H1 (cell line): ENCODE data around the gene AFTPH. TPM values are rescaled to one million over a fixed set of nuclear protein-coding genes. Genes with fewer than 3 reads are reported as not detected.
A peak's percentile ranks its signal among the peaks of the same experiment; 100 is the strongest.

Experiments used
- CTCF ChIA-PET: fragments of 300-600 bp; sonication (Branson Sonifier 250); formaldehyde crosslinking; loops from one replicate; lab custom pipeline; 2021; ENCODE audit not compliant: partially characterized antibody; lab: Charles Lee
- POLR2A ChIA-PET: fragments of 300-600 bp; sonication (Branson Sonifier 250); formaldehyde crosslinking; loops from one replicate; lab custom pipeline; 2021; ENCODE audit warnings: inconsistent platforms; ENCODE audit not compliant: partially characterized antibody; lab: Charles Lee
- DNase-seq, 2 experiments: peaks; one replicate each; pipeline versions ENCODE4 v3.0.0 to v3.0.0-alpha.2; 2010 to 2022; ENCODE audit warnings: low spot score in 2 of 2, low read depth in 1 of 2, mixed read lengths in 1 of 2
- FAIRE-seq: peaks from 2 replicates; lab custom pipeline; 2011; peaks lifted over from hg19 to GRCh38; lab: Jason Lieb, UNC
- H2AFZ ChIP-seq: 2 replicates; pipeline ENCODE4 v1.8.1; 2012; ENCODE audit warnings: low read length, inconsistent platforms
- H2AK5ac ChIP-seq: 2 replicates; pipeline ENCODE4 v1.6.1; 2013; ENCODE audit warnings: low read depth, low read length
- H2BK120ac ChIP-seq: replicated peaks from 2 replicates; pipeline ENCODE3; 2013; ENCODE audit warnings: low read depth, low read length, inconsistent platforms
- H2BK12ac ChIP-seq: 2 replicates; pipeline ENCODE4 v1.6.1; 2013; ENCODE audit warnings: low read depth, low read length
- H2BK15ac ChIP-seq: 2 replicates; pipeline ENCODE4 v1.6.1; 2013; ENCODE audit warnings: low read length
- H2BK20ac ChIP-seq: 2 replicates; pipeline ENCODE4 v1.6.1; 2013; ENCODE audit warnings: low read length
- H2BK5ac ChIP-seq: 2 replicates; pipeline ENCODE4 v1.6.1; 2013; ENCODE audit warnings: low read depth, low read length
- H3K14ac ChIP-seq: 2 replicates; pipeline ENCODE4 v1.6.1; 2013; ENCODE audit warnings: inconsistent platforms; ENCODE audit not compliant: insufficient read length
- H3K18ac ChIP-seq: 2 replicates; pipeline ENCODE4 v1.6.1; 2013; ENCODE audit warnings: low read length; ENCODE audit errors: extremely low read depth
- H3K23ac ChIP-seq: 2 replicates; pipeline ENCODE4 v1.6.1; 2013; ENCODE audit warnings: inconsistent platforms; ENCODE audit not compliant: insufficient read length
- H3K23me2 ChIP-seq: 2 replicates; pipeline ENCODE4 v1.6.1; 2013; ENCODE audit warnings: low read depth, low read length
- H3K27ac ChIP-seq: 2 replicates; pipeline ENCODE4 v1.6.1; 2011; ENCODE audit warnings: low read depth, low read length, inconsistent platforms
- H3K27me3 ChIP-seq, 4 experiments: replicated peaks in 1 of 4; 1 replicate in 1 of 4; 2 replicates in 3 of 4; pipeline versions ENCODE4 v1.6.1 to v1.8.1; 2011 to 2013; ENCODE audit warnings: low read length in 3 of 4, mild to moderate bottlenecking in 3 of 4, inconsistent platforms in 2 of 4, mixed read lengths in 2 of 4, moderate library complexity in 1 of 4; ENCODE audit not compliant: control insufficient read depth in 3 of 4, insufficient read depth in 3 of 4; ENCODE audit errors: extremely low read depth in 1 of 4
- H3K36me3 ChIP-seq, 4 experiments: 2 replicates each; pipeline versions ENCODE4 v1.6.1 to v1.8.1; 2011 to 2013; ENCODE audit warnings: mild to moderate bottlenecking in 4 of 4, low read length in 3 of 4, moderate library complexity in 2 of 4, control low read depth in 1 of 4, inconsistent platforms in 1 of 4; ENCODE audit not compliant: insufficient read depth in 4 of 4, control insufficient read depth in 2 of 4
- H3K4ac ChIP-seq: replicated peaks from 2 replicates; pipeline ENCODE3; 2013; ENCODE audit warnings: low read length, low read depth, mixed read lengths, inconsistent platforms; ENCODE audit not compliant: insufficient read length
- H3K4me1 ChIP-seq, 4 experiments: replicated peaks in 1 of 4; 1 replicate in 1 of 4; 2 replicates in 3 of 4; pipeline versions ENCODE4 v1.6.1 to v1.8.1; 2011 to 2013; ENCODE audit warnings: low read length in 3 of 4, inconsistent platforms in 2 of 4, mixed read lengths in 1 of 4; ENCODE audit not compliant: insufficient read depth in 4 of 4, control insufficient read depth in 3 of 4
- H3K4me2 ChIP-seq, 2 experiments: 2 replicates each; pipeline versions ENCODE4 v1.6.1 to v1.8.1; 2011 to 2013; ENCODE audit warnings: low read depth in 2 of 2, low read length in 2 of 2, control low read depth in 1 of 2, inconsistent platforms in 1 of 2, mild to moderate bottlenecking in 1 of 2; ENCODE audit not compliant: insufficient read depth in 1 of 2
- H3K4me3 ChIP-seq, 4 experiments: fragments of 200-600, 300-600 bp in 1 of 4; sonication (generic), shearing (Covaris generic), sonication (Bioruptor Twin) in 1 of 4; 2 replicates each; pipeline versions ENCODE4 v1.5.1 to v1.8.1; 2011 to 2016; ENCODE audit warnings: low read length in 4 of 4, low read depth in 3 of 4, control low read depth in 2 of 4, inconsistent platforms in 2 of 4, mild to moderate bottlenecking in 2 of 4, mixed read lengths in 1 of 4, moderate library complexity in 1 of 4; ENCODE audit not compliant: insufficient read depth in 2 of 4; ENCODE audit errors: extremely low read depth in 1 of 4
- H3K56ac ChIP-seq: replicated peaks from 2 replicates; pipeline ENCODE3; 2013; ENCODE audit warnings: low read depth, mild to moderate bottlenecking, mixed read lengths, low read length, inconsistent platforms; ENCODE audit not compliant: insufficient read length
- H3K79me1 ChIP-seq: 2 replicates; pipeline ENCODE4 v1.6.1; 2013; ENCODE audit warnings: low read depth, low read length, control low read depth
- H3K79me2 ChIP-seq, 2 experiments: 2 replicates each; pipeline versions ENCODE4 v1.6.1 to v1.8.1; 2012 to 2013; ENCODE audit warnings: low read length in 2 of 2, mild to moderate bottlenecking in 2 of 2, inconsistent platforms in 1 of 2; ENCODE audit not compliant: insufficient read depth in 2 of 2, control insufficient read depth in 1 of 2
- H3K9ac ChIP-seq, 4 experiments: replicated peaks in 1 of 4; 1 replicate in 1 of 4; 2 replicates in 3 of 4; pipeline versions ENCODE4 v1.6.1 to v1.8.1; 2011 to 2013; ENCODE audit warnings: low read depth in 3 of 4, low read length in 3 of 4, control low read depth in 2 of 4, mild to moderate bottlenecking in 2 of 4, moderate library complexity in 2 of 4, inconsistent platforms in 1 of 4; ENCODE audit errors: extremely low read depth in 1 of 4
- H3K9me3 ChIP-seq, 2 experiments: 2 replicates each; pipeline versions ENCODE4 v1.6.1 to v1.8.1; 2012 to 2013; ENCODE audit warnings: mild to moderate bottlenecking in 2 of 2, moderate library complexity in 2 of 2, control low read depth in 1 of 2, inconsistent platforms in 1 of 2, low read depth in 1 of 2, low read length in 1 of 2, mixed read lengths in 1 of 2; ENCODE audit not compliant: insufficient read depth in 2 of 2
- H4K20me1 ChIP-seq, 2 experiments: replicated peaks in 1 of 2; 2 replicates each; pipeline versions ENCODE3 to v1.8.1; 2011 to 2013; ENCODE audit warnings: inconsistent platforms in 2 of 2, low read length in 2 of 2, mild to moderate bottlenecking in 1 of 2; ENCODE audit not compliant: insufficient read depth in 2 of 2, control insufficient read depth in 1 of 2
- H4K5ac ChIP-seq: 2 replicates; pipeline ENCODE4 v1.6.1; 2013; ENCODE audit warnings: low read length, low read depth, mixed read lengths, inconsistent platforms; ENCODE audit not compliant: insufficient read length
- H4K8ac ChIP-seq: 2 replicates; pipeline ENCODE4 v1.8.0; 2013; ENCODE audit warnings: mild to moderate bottlenecking, moderate library complexity, low read length, inconsistent platforms; ENCODE audit not compliant: insufficient read depth; ENCODE audit errors: extremely low read depth
- H4K91ac ChIP-seq: replicated peaks from 2 replicates; pipeline ENCODE3; 2013; ENCODE audit warnings: low read length, mixed read lengths, inconsistent platforms; ENCODE audit not compliant: insufficient read length
- HDAC6 ChIP-seq: IDR thresholded peaks from one replicate; pipeline ENCODE4 v1.7.1; 2012; ENCODE audit warnings: low read depth, mild to moderate bottlenecking, inconsistent platforms, low read length, moderate library complexity
- RAD21 ChIP-seq, 2 experiments: IDR thresholded peaks in 1 of 2; conservative IDR thresholded peaks in 1 of 2; 2 replicates each; pipeline ENCODE4 v1.6.1; 2011; ENCODE audit warnings: low read depth in 2 of 2, low read length in 2 of 2, improper control_type of control experiment in 1 of 2, inconsistent platforms in 1 of 2, mild to moderate bottlenecking in 1 of 2, moderate library complexity in 1 of 2
- WGBS, 2 experiments: shearing (Covaris generic) in 1 of 2; methylation state at CpG; one replicate each; pipeline versions ENCODE4 v1.1.6 to v1.1.7; 2013 to 2015; ENCODE audit warnings: low lambda C conversion rate in 2 of 2, mixed read lengths in 2 of 2, inconsistent platforms in 1 of 2, low coverage in 1 of 2, missing lambda C conversion rate in 1 of 2; ENCODE audit not compliant: insufficient replicate concordance in 2 of 2, insufficient coverage in 1 of 2, insufficient read length in 1 of 2; ENCODE audit errors: extremely low coverage in 1 of 2, missing lambda C conversion rate in 1 of 2; 5-methylcytosine and 5-hydroxymethylcytosine counted together
- polyA plus RNA-seq, 7 experiments: library from polyadenylated mRNA; depleted of rRNA in 3 of 7; stranded (reverse) in 5 of 7; unstranded in 2 of 7; fragments of >200 nt in 5 of 7; fragments of 200-250 nt in 2 of 7; gene quantifications; 1 replicate in 5 of 7; 2 replicates in 1 of 7; 4 replicates in 1 of 7; pipeline versions ENCODE4 v1.2.1 to v1.2.3, GENCODE V29; 2011 to 2013; ENCODE audit warnings: missing spikeins in 2 of 7, mixed read lengths in 2 of 7
- total RNA-seq: library from RNA; stranded (reverse); fragmentation: NEBNext Ultra II Directional; extraction: Animal tissue kit (Norgen Biotek cat#: 25700); gene quantifications from 2 replicates; pipeline ENCODE4 v1.2.1, GENCODE V29; 2021
- TF ChIP-seq, protein P1 (sequence below), 3 experiments: IDR thresholded peaks; 1 replicate in 2 of 3; 2 replicates in 1 of 3; pipeline versions ENCODE4 v1.5.1 to v1.6.1; 2011; ENCODE audit warnings: low read length in 3 of 3, mild to moderate bottlenecking in 3 of 3, inconsistent platforms in 2 of 3, low read depth in 1 of 3, moderate library complexity in 1 of 3; ENCODE audit not compliant: insufficient read depth in 1 of 3; ENCODE audit errors: control extremely low read depth in 1 of 3

The AFTPH gene
- total and polyA plus RNA-seq, 2 of the 8 experiments (the other 6 are each of a cell fraction or from before 2014, with no cell fraction given): 7.3 to 15.0 TPM

DNA sequence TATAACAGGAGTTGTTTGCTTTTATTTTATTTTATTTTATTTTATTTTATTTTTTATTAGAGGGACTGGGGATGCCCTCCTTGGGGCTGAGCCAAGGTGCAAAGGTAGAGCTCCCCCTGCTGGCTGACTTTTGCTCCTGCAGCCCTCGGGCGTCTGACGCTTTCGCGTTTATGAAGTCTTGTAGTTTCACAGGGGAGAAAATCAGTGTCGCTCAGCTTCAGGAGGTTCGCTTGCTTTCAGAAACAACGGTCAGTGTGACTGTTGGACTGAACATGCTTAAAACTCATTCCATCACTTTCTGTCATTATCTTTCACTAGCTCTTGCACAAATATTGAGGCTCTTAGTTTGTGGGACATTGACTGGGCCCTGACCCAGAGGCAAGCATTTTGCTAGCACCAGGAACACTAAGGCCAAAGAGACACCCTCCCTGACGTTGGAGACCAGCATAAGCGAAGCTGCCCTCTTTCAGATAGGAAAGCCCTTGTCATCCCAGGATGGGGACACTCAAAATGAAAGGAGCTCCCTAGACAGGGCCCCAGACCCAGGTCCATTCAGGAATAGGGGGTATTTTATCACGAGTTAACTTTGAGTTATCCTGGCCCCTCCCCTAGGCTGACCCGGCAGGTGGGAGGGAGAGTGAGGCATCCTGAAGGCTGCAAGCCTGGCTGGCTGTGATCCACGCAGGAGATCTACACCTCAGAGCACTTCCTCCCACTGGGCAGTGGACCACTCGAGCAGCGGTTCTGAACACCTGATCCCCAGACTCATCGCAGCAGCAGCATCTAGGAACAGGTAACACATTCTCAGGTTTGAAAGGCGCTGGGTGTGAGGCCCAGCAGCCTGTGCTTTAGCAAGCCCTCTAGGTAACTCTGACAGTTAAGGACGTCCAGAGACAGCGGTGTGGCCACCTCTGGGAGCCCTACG, 35.8 kb upstream of the AFTPH start:
- H3K9me3 ChIP-seq: no peaks in the 10 kb centered on the region
- no peak overlapping the region for H3K18ac ChIP-seq
- peak; percentile 81 to 87 for TF ChIP-seq RAD21 (IDR thresholded peaks at IDR 0.05 in 1 of 2, conservative IDR thresholded peaks at IDR 0.05 in 1 of 2; ENCODE audit: low read depth in 2 of 2, low read length in 2 of 2)
- no peak for TF ChIP-seq HDAC6
- TF ChIP-seq, protein P1, sequence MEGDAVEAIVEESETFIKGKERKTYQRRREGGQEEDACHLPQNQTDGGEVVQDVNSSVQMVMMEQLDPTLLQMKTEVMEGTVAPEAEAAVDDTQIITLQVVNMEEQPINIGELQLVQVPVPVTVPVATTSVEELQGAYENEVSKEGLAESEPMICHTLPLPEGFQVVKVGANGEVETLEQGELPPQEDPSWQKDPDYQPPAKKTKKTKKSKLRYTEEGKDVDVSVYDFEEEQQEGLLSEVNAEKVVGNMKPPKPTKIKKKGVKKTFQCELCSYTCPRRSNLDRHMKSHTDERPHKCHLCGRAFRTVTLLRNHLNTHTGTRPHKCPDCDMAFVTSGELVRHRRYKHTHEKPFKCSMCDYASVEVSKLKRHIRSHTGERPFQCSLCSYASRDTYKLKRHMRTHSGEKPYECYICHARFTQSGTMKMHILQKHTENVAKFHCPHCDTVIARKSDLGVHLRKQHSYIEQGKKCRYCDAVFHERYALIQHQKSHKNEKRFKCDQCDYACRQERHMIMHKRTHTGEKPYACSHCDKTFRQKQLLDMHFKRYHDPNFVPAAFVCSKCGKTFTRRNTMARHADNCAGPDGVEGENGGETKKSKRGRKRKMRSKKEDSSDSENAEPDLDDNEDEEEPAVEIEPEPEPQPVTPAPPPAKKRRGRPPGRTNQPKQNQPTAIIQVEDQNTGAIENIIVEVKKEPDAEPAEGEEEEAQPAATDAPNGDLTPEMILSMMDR (IDR thresholded peaks at IDR 0.05; ENCODE audit: control extremely low read depth in 1 of 3, insufficient read depth in 1 of 3, low read depth in 1 of 3, low read length in 3 of 3): peak; percentile 86
- H2BK12ac ChIP-seq: peak overlapping the region; percentile 3
- H3K14ac ChIP-seq: no peak overlapping the region
- no peak overlapping the region for H4K91ac ChIP-seq
- H3K4me3 ChIP-seq: no peak overlapping the region
- H4K8ac ChIP-seq: no peak overlapping the region
- no peak overlapping the region for H3K9ac ChIP-seq
- POLR2A ChIA-PET: interaction anchor here (0.6 to 1.2 kb wide), 5 partner anchors 35 to 159 kb away, joined by 3 to 6 read pairs (median 4); no protein-coding TSS in a partner anchor
- H3K23me2 ChIP-seq: no peaks in the 10 kb centered on the region
- DNase-seq (peak; percentile 58 to 97), FAIRE-seq (peak; percentile 57)
- H3K79me1 ChIP-seq: no peaks in the 10 kb centered on the region
- peak overlapping the region; percentile 0 to 26; a peak in 3 of 4 replicates for H3K4me2 ChIP-seq
- WGBS, 2 experiments: 52% methylated on average over 20 of the region's 20 CpGs; no CpG with 5 or more reads in 1 of the 2 experiments
- H2BK5ac ChIP-seq: no peak overlapping the region
- peak overlapping the region; percentile 12; the same call in 1 of the 2 replicates for H2BK15ac ChIP-seq
- H3K79me2 ChIP-seq: no peaks in the 10 kb centered on the region; a peak in 1 of 4 replicates
- no peak overlapping the region for H3K23ac ChIP-seq
- no peaks in the 10 kb centered on the region for H4K20me1 ChIP-seq
- no peak overlapping the region for H4K5ac ChIP-seq
- no peak overlapping the region for H3K4ac ChIP-seq
- CTCF ChIA-PET: interaction anchor here (0.6 to 13.1 kb wide), 61 partner anchors 9 to 814 kb away, joined by 3 to 214 read pairs (median 4); no protein-coding TSS in a partner anchor
- peaks cover 0 to 3% (median 0%) of the 10 kb centered on the region in 4 experiments; a peak in 1 of 7 replicates for H3K27me3 ChIP-seq
- no peak overlapping the region for H2AK5ac ChIP-seq
- H3K56ac ChIP-seq: no peak overlapping the region
- peak overlapping the region; percentile 98 for H2AFZ ChIP-seq
- peaks cover 5 to 12% (median 10%) of the 10 kb centered on the region in 4 experiments for H3K4me1 ChIP-seq
- H2BK20ac ChIP-seq: no peak overlapping the region
- no peaks in the 10 kb centered on the region for H3K36me3 ChIP-seq
- H2BK120ac ChIP-seq: no peak overlapping the region
- no peak overlapping the region for H3K27ac ChIP-seq
